ENCODE data around the gene PRKD2. TPM values are rescaled to one million over a fixed set of nuclear protein-coding genes. Genes with fewer than 3 reads are reported as not detected.

Gene PRKD2
- total RNA-seq, 1 donor from 2014 or later = 49.4 TPM

DNA sequence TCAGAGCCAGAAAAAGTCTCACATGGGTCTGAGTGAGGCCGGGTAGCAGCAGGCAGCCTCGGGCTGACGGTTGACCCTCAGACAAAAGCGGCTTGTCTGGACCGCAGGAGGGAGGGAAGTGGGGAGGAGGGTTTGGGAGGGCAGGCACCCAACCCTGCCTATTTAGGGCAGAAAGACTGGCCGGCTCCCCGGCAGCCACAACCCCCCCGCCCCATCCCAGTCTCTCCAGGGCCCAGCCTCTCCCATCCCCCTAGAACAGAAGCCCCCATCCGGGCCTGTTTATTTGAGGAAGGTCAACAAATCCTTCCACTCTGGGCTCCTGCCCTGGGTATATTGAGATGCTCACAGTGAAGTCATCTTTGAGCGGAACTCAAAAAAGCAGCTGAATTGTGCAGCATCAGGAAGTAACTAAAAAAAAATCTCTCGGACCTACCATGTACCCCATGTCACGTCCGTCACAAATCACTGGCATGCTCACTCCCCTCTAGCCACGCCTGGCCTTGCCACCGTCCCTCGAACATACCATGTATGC lies 62.2 kb downstream of the PRKD2 start:
- DNase-seq (ENCODE audit: extremely low spot score in 2 of 2) = no peak
- intact Hi-C loops (cut with DNase I) = no loop called here
- H3K9me3 ChIP-seq = no peaks in the 10 kb centered on the region
- no peak overlapping the region for H3K4me3 ChIP-seq
- no peaks in the 10 kb centered on the region for H3K27me3 ChIP-seq
- H3K36me3 ChIP-seq = no peaks in the 10 kb centered on the region
- H3K27ac ChIP-seq = peak overlapping the region; percentile 66
- peaks cover 15% of the 10 kb centered on the region for H3K4me1 ChIP-seq
- TF ChIP-seq POLR2AphosphoS5 (IDR thresholded peaks at IDR 0.05; ENCODE audit: insufficient read depth in 1 of 2, low read depth in 1 of 2) (peak in 1 of 2 donors; percentile 40), POLR2A (IDR thresholded peaks at IDR 0.05) (no peak)

DNA sequence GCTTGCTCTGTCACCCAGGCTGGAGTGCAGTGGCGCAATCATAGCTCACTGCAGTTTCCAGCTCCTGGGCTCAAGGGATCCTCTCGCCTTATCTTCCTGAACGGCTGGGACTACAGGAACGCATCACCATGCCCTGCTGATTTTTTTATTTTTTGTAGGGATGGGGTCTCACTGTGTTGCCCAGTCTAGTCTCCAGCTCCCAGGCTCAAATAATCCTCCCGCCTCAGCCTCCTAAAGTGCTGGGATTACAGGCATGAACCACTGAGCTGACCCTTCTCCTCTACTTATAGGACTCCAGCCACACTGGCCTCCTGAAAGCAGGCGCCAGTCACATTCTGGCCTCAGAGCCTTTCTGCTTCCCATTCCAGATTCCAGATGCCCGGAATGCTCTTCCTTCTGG lies 66.5 kb downstream of the PRKD2 start:
- no peaks in the 10 kb centered on the region for H3K27me3 ChIP-seq

DNA sequence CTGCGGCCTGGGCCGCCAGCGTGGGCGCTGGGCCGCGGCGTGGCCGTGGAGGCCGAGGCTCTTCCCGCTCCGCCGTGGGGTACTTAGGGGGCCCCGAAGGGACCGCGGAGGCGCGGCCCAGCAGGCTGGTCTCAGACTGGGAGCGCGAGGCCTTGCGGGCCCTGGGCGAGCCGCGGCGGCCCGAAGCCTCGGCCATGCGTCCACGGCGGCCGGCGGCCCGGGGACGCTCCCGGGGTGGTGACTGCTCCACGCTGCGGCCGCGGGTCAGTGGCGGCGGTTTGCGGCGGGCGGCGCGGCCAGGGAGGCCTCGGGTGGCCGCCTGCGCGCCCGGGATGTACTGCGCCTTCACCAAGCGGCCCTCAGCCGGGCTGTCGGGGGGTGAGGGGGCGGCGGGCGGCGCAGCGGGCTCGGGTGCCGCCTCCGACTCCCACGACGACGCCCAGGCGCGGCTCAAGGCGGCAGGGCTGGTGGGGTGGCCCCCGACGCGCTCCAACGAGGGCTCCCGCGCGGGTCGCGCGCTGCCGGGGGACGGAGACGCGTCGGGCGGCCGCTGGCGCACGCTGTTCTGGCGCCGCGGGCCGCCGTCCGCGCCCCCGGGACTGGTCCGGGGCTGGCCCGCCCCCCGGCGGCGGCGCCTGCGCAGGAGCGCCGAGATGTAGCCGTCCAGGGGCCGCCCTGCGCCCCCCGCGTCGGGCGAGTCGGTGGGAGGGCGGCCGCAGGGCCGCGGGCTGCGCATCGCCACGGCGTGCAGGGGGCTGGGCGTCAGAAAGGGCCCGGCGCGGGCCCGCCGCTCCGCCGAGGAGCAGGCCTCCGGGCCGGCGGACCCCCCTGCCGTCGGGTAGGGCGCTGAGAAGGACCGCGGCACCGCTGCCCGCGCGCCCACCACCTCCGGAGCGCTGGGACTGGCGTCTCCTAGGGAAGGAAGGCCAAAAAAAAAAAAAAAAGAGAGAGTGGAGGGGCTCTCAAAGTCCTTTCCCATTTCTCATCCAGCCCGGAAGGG lies 67.7 kb downstream of the PRKD2 start:
- TF ChIP-seq, protein P1, sequence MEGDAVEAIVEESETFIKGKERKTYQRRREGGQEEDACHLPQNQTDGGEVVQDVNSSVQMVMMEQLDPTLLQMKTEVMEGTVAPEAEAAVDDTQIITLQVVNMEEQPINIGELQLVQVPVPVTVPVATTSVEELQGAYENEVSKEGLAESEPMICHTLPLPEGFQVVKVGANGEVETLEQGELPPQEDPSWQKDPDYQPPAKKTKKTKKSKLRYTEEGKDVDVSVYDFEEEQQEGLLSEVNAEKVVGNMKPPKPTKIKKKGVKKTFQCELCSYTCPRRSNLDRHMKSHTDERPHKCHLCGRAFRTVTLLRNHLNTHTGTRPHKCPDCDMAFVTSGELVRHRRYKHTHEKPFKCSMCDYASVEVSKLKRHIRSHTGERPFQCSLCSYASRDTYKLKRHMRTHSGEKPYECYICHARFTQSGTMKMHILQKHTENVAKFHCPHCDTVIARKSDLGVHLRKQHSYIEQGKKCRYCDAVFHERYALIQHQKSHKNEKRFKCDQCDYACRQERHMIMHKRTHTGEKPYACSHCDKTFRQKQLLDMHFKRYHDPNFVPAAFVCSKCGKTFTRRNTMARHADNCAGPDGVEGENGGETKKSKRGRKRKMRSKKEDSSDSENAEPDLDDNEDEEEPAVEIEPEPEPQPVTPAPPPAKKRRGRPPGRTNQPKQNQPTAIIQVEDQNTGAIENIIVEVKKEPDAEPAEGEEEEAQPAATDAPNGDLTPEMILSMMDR (IDR thresholded peaks at IDR 0.05) = no peak
- TF ChIP-seq POLR2A (IDR thresholded peaks at IDR 0.05) (no peak), POLR2AphosphoS5 (IDR thresholded peaks at IDR 0.05; ENCODE audit: insufficient read depth in 1 of 2, low read depth in 1 of 2) (no peak)
- Histone ChIP-seq H3K27ac (no peak overlapping the region), H3K27me3 (no peaks in the 10 kb centered on the region), H3K4me3 (no peak overlapping the region), H3K36me3 (no peaks in the 10 kb centered on the region), H3K9me3 (no peaks in the 10 kb centered on the region), H3K4me1 (no peaks in the 10 kb centered on the region)
- intact Hi-C loops (cut with DNase I) = no loop called here
- no peak for DNase-seq (ENCODE audit: extremely low spot score in 2 of 2)

More for the DNA sequence above, 66.5 kb downstream of the PRKD2 start:
- Histone ChIP-seq H3K9me3 (no peaks in the 10 kb centered on the region), H3K27ac (no peak overlapping the region), H3K4me3 (no peak overlapping the region), H3K36me3 (no peaks in the 10 kb centered on the region), H3K4me1 (no peaks in the 10 kb centered on the region)
- TF ChIP-seq, protein P1 (IDR thresholded peaks at IDR 0.05) = no peak
- TF ChIP-seq POLR2AphosphoS5 (IDR thresholded peaks at IDR 0.05; ENCODE audit: insufficient read depth in 1 of 2, low read depth in 1 of 2) = no peak
- no peak for TF ChIP-seq POLR2A (IDR thresholded peaks at IDR 0.05)
- no peak for DNase-seq (ENCODE audit: extremely low spot score in 2 of 2)
- intact Hi-C loops (cut with DNase I) = no loop called here

DNA sequence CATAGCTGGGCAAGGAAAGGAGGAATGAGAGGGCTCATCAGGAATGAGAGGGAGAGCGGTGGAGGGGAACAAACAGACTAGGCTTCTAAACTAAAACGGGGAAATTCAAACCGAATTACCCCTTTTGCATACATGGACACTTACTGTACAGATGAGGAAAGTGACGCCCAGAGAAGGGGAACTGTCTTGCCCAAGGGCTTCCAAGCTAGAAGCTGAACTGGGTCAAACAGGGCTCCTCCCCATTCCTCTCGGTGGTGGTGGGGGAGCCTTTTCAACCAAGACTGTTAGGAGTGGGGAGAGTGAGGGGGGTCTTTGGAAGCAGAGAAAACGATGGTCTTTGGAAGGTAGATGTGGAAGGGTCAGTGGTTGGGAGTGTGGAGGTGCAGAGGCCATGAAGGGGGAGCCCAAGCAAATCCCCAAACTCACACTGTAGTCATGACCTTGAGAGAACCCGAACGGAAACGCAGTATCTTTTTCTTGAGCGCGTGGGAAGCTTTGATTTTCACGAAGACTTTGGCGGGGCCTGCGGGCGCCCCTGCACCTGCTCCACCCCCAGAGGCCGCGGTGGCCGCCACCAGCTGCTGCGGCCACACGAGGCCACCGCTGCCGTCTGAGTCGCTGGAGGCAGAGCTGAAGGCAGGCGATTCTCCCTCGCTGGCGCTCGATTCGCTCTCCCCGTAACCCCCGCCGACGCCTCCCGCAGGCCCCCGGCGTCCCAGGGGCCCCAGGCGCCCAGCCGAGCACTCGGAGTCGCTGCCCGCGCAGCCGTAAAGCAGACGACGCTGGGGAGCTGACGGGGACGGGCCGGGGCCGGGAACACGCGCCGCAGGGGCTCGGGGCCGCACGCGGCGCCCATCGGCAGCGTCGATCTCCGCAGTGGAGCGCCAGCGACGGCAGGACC lies 68.6 kb downstream of the PRKD2 start:
- Histone ChIP-seq H3K4me3 (no peak overlapping the region), H3K4me1 (no peaks in the 10 kb centered on the region), H3K36me3 (no peaks in the 10 kb centered on the region), H3K27me3 (no peaks in the 10 kb centered on the region), H3K9me3 (no peaks in the 10 kb centered on the region), H3K27ac (no peak overlapping the region)
- intact Hi-C loops (cut with DNase I) = no loop called here
- TF ChIP-seq POLR2AphosphoS5 (IDR thresholded peaks at IDR 0.05; ENCODE audit: insufficient read depth in 1 of 2, low read depth in 1 of 2) = no peak
- TF ChIP-seq, protein P1 (IDR thresholded peaks at IDR 0.05) = no peak
- no peak for TF ChIP-seq POLR2A (IDR thresholded peaks at IDR 0.05)
- no peak for DNase-seq (ENCODE audit: extremely low spot score in 2 of 2)

DNA sequence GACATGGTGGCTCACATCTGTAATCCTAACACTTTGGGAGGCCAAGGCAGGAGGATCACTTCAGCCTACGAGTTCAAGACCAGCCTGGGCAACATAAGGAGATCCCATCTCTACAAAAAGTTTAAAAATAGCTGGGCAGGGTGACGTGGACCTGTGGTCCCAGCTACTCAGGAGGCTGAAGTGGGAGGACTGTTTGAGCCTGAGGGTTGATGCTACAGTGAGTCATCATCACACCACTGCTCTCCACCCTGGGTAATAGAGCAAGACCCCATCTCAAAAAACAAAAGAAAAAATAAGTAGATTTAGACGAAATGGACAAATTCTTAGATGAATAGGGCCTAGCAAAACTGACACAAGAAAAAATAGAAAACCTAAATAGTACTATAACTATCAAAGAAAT lies 70.5 kb downstream of the PRKD2 start:
- TF ChIP-seq POLR2AphosphoS5 (IDR thresholded peaks at IDR 0.05; ENCODE audit: insufficient read depth in 1 of 2, low read depth in 1 of 2) (no peak), POLR2A (IDR thresholded peaks at IDR 0.05) (no peak)
- TF ChIP-seq, protein P1 (IDR thresholded peaks at IDR 0.05) = no peak
- Histone ChIP-seq H3K27me3 (no peaks in the 10 kb centered on the region), H3K9me3 (no peaks in the 10 kb centered on the region), H3K4me3 (no peak overlapping the region), H3K4me1 (no peaks in the 10 kb centered on the region), H3K27ac (no peak overlapping the region), H3K36me3 (no peaks in the 10 kb centered on the region)
- intact Hi-C loops (cut with DNase I) = no loop called here
- no peak for DNase-seq (ENCODE audit: extremely low spot score in 2 of 2)
